Measurements from ENCODE around the gene EXO1. TPM values are rescaled to one million over a fixed set of nuclear protein-coding genes. Genes with fewer than 3 reads are reported as not detected.
A peak's percentile ranks its signal among the peaks of the same experiment; 100 is the strongest.

The EXO1 gene
- total and polyA plus RNA-seq, 2 donors (not counting 3 experiments of a cell fraction or from before 2014, with no cell fraction given) = 4.1 to 23.5 TPM

DNA sequence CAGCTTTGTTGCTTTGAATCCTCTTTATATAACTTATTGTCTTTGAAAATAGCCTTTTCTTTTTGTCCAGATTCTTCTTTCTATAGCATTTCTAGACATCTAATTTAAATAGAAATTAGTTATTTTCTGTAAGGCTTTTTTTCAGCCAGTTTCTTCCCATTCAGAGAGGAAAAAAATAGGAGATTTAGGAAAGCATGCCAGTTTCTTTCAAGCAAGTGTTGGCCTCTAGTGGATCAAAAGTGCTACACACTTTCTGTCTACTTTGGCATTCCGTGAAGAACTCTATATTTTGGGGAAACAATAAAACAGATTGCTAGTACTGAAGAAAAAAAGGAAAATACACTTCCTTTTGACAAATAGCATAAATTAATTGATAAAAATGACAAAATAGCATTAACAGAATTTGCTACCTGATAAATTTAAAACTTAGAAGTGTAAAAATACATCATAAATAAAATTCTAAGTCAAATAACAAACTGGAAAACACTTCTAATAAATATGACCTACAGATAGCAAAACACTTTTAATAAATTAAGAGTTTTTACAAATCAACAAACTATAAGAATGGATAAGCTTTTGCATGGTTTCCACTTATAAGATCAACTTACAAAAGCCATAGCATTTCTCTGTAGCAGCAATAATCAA, 13.1 kb upstream of the EXO1 start:
- Histone ChIP-seq H3K27me3 (ENCODE audit: control insufficient read depth in 2 of 2, insufficient read depth in 2 of 2, low read length in 2 of 2) (peaks cover 4 to 8% of the 10 kb centered on the region in 2 experiments), H3K4me2 (ENCODE audit: insufficient read depth, low read length) (no peak overlapping the region), H3K4me3 (replicated peaks in 1 of 3; ENCODE audit: insufficient read depth in 1 of 3, low read depth in 1 of 3, low read length in 3 of 3) (no peak overlapping the region), H4K20me1 (replicated peaks; ENCODE audit: control insufficient read depth, extremely low read depth, insufficient read depth, low read length) (no peaks in the 10 kb centered on the region), H3K4me1 (ENCODE audit: control insufficient read depth, extremely low read depth, insufficient read depth, low read length) (peaks cover 18% of the 10 kb centered on the region), H3K79me2 (ENCODE audit: control insufficient read depth, insufficient read depth, low read length) (no peaks in the 10 kb centered on the region), H3K9me3 (replicated peaks; ENCODE audit: control insufficient read depth, insufficient read depth, low read length) (no peaks in the 10 kb centered on the region), H2AFZ (ENCODE audit: low read depth, low read length) (no peak overlapping the region), H3K9ac (replicated peaks; ENCODE audit: extremely low read depth, insufficient read depth, low read length) (no peak overlapping the region), H3K27ac (ENCODE audit: insufficient read depth, low read depth, low read length) (no peak overlapping the region), H3K36me3 (ENCODE audit: control insufficient read depth in 2 of 2, extremely low read depth in 1 of 2, insufficient read depth in 2 of 2, low read length in 2 of 2) (no peaks in the 10 kb centered on the region), H3K9me1 (replicated peaks; ENCODE audit: control insufficient read depth, extremely low read depth, insufficient read depth, low read length) (no peaks in the 10 kb centered on the region)
- FAIRE-seq (no peak), DNase-seq (ENCODE audit: low read depth, low spot score) (peak; percentile 44)
- CTCF ChIA-PET = interaction anchor here (0.6 to 1.4 kb wide), 5 partner anchors 9 to 944 kb away, joined by 3 to 11 read pairs (median 4); no protein-coding TSS in a partner anchor
- TF ChIP-seq POLR2A (IDR thresholded peaks at IDR 0.05; ENCODE audit: low read depth, low read length) = no peak
- no peak for TF ChIP-seq EZH2 (IDR thresholded peaks at IDR 0.05; ENCODE audit: borderline replicate concordance, low read depth, low read length, severe bottlenecking)
- no peak for TF ChIP-seq GATA2 (IDR thresholded peaks at IDR 0.05; ENCODE audit: insufficient read depth, insufficient read length, low read depth, low read length)
- no peak for TF ChIP-seq JUN (IDR thresholded peaks at IDR 0.05; ENCODE audit: borderline replicate concordance, insufficient read depth, insufficient read length, low read depth)
- no peak for TF ChIP-seq POLR2AphosphoS5 (IDR thresholded peaks at IDR 0.05; ENCODE audit: insufficient read depth, low read depth, low read length)
- no peak for TF ChIP-seq MYC (IDR thresholded peaks at IDR 0.05; ENCODE audit: low read depth, low read length)
- TF ChIP-seq, protein P1, sequence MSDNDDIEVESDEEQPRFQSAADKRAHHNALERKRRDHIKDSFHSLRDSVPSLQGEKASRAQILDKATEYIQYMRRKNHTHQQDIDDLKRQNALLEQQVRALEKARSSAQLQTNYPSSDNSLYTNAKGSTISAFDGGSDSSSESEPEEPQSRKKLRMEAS (IDR thresholded peaks at IDR 0.05; ENCODE audit: insufficient read depth, insufficient read length) = no peak
- TF ChIP-seq, protein P2, sequence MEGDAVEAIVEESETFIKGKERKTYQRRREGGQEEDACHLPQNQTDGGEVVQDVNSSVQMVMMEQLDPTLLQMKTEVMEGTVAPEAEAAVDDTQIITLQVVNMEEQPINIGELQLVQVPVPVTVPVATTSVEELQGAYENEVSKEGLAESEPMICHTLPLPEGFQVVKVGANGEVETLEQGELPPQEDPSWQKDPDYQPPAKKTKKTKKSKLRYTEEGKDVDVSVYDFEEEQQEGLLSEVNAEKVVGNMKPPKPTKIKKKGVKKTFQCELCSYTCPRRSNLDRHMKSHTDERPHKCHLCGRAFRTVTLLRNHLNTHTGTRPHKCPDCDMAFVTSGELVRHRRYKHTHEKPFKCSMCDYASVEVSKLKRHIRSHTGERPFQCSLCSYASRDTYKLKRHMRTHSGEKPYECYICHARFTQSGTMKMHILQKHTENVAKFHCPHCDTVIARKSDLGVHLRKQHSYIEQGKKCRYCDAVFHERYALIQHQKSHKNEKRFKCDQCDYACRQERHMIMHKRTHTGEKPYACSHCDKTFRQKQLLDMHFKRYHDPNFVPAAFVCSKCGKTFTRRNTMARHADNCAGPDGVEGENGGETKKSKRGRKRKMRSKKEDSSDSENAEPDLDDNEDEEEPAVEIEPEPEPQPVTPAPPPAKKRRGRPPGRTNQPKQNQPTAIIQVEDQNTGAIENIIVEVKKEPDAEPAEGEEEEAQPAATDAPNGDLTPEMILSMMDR (IDR thresholded peaks at IDR 0.05; ENCODE audit: extremely low read depth in 1 of 2, insufficient read depth in 1 of 2, low read depth in 1 of 2, low read length in 2 of 2) = peak; percentile 36 to 54
- POLR2A ChIA-PET = no interaction called here
- dilution Hi-C loops (cut with MboI; ENCODE audit: extremely low pct_ligation_motif_present, low sequenced_read_pairs) (no loop called here), intact Hi-C loops (cut with micrococcal nuclease) (loop anchor here (1.0 to 5.0 kb wide), 3 partner anchors 224 to 1103 kb away; no protein-coding TSS in a partner anchor)
- BruUV-seq (replicated peaks) = no TSS peak
